Suppressor macrophage treated with lipopolysaccharide for 1 hour (primary cell): ENCODE results near the gene AVPR2.
A peak's percentile ranks its signal among the peaks of the same experiment; 100 is the strongest.

ENCODE experiments used
- DNase-seq, 3 donors: peaks; one replicate each; pipeline ENCODE4 v3.0.0-alpha.2; 2020 to 2022

Gene AVPR2

GRCh38 chrX:153953892-153954557, 49.6 kb downstream of the AVPR2 start:
- peak in 1 of 3 donors; percentile 11 for DNase-seq

- no peak for DNase-seq
Observed at GRCh38 chrX:153954558-153955227, 50.2 kb downstream of the AVPR2 start.

GRCh38 chrX:153955228-153955732, 50.8 kb downstream of the AVPR2 start:
- peak in 1 of 3 donors; percentile 5 for DNase-seq

- no peak for DNase-seq
Observed at GRCh38 chrX:153956044-153956907, 51.8 kb downstream of the AVPR2 start.
